ENCODE results near the gene KLF18.
"Not testable (repeated sequence)": the region's sequence is repeated elsewhere in the genome, so short reads cannot be mapped to it uniquely, and the experiment has no call there.

The KLF18 gene

DNA sequence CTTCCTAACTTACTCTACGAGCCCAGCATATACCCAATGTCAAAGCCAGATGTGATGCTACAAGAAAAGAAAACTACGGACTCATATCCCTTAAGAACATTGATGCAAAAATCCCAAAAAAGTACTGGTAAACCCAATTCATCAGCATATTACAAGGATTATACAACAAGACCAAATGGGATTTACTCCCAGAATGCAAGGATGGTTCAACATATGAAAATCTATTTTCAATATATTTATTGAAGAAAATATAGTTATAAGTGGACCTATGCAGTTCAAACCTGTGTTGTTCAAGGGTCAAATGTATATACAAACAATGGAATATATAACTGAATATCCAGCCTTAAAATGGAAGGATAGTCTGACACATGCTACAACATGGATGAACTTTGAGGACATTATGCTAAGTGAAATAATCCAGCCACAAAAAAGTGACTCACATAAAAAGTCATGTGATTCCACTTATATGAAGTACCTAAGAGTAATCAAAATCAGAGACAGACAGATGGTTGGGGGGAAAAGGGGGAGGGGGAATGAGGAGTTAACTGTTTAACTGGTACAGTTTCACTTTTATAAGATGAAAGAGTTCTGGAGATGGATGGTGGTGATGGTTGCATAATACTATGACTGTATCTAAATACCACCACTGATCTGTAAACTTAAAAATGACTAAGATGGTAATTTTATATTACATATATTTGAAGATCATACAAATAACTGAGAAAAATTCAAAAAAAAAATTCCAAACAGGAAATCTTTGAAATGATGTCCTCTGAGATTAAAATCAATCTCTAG, 3.7 kb upstream of the KLF18 start:
- TF ChIP-seq, protein P1, sequence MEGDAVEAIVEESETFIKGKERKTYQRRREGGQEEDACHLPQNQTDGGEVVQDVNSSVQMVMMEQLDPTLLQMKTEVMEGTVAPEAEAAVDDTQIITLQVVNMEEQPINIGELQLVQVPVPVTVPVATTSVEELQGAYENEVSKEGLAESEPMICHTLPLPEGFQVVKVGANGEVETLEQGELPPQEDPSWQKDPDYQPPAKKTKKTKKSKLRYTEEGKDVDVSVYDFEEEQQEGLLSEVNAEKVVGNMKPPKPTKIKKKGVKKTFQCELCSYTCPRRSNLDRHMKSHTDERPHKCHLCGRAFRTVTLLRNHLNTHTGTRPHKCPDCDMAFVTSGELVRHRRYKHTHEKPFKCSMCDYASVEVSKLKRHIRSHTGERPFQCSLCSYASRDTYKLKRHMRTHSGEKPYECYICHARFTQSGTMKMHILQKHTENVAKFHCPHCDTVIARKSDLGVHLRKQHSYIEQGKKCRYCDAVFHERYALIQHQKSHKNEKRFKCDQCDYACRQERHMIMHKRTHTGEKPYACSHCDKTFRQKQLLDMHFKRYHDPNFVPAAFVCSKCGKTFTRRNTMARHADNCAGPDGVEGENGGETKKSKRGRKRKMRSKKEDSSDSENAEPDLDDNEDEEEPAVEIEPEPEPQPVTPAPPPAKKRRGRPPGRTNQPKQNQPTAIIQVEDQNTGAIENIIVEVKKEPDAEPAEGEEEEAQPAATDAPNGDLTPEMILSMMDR (IDR thresholded peaks at IDR 0.05; ENCODE audit: insufficient read depth, missing control alignments), result no peak
- FAIRE-seq (no peak), DNase-seq (ENCODE audit: insufficient read length, low spot score) (no peak)

DNA sequence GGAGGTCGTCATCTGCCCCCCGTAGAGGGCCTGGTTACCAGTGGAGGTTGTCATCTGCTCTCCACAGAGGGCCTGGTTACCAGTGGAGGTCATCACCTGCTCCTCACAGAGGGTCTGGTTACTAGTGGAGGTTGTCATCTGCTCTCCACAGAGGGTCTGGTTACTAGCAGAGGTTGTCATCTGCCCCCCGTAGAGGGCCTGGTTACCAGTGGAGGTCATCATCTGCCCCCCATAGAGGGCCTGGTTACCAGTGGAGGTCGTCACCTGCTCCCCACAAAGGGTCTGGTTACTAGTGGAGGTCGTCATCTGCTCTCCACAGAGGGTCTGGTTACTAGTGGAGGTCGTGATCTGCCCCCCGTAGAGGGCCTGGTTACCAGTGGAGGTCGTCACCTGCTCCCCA, 1.9 kb downstream of the KLF18 start:
- not testable (repeated sequence) for FAIRE-seq; DNase-seq (ENCODE audit: insufficient read length, low spot score)

DNA sequence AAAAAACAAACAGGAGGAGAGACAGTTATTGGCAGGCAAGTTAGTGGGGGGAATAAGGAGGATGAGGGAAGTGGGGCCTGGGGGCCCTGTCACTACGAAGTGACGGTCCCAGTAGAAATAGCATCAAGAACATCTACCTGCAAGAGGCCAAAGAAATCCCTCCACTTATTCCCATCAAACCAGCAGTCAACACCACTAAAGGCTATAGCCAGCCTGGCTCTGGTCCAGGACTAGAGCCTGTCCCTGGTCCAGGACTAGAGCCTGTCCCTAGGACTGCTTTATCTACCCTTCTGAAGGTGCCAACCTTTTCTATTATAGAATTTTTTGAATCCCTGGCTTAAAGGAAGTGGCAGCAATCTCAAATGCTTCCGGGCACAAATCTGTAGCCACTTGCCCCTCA, 3.2 kb downstream of the KLF18 start:
- DNase-seq (ENCODE audit: insufficient read length, low spot score) (no peak), FAIRE-seq (no peak)
- TF ChIP-seq, protein P1 (IDR thresholded peaks at IDR 0.05; ENCODE audit: insufficient read depth, missing control alignments), result no peak

DNA sequence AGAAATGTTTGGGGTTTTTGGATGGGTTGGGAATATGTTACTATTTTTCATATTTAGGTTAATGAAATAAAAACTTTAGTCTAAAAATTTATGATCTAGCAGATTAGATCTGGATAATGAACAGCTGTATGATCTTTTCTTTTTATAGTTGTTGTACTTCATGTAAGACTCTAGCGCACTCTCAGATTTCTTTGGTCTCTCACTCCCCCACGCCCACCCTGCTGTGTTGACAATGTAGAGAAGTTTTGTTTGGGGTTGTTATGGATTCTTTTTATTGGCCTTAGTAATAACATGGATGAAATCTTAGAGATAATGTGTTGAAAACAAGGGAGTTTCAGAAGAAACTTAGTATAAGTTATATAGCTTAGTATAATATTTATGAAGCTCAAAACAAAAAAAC, 5.5 kb downstream of the KLF18 start:
- DNase-seq (ENCODE audit: insufficient read length, low spot score) (no peak), FAIRE-seq (no peak)
- TF ChIP-seq, protein P1 (IDR thresholded peaks at IDR 0.05; ENCODE audit: insufficient read depth, missing control alignments), result no peak

DNA sequence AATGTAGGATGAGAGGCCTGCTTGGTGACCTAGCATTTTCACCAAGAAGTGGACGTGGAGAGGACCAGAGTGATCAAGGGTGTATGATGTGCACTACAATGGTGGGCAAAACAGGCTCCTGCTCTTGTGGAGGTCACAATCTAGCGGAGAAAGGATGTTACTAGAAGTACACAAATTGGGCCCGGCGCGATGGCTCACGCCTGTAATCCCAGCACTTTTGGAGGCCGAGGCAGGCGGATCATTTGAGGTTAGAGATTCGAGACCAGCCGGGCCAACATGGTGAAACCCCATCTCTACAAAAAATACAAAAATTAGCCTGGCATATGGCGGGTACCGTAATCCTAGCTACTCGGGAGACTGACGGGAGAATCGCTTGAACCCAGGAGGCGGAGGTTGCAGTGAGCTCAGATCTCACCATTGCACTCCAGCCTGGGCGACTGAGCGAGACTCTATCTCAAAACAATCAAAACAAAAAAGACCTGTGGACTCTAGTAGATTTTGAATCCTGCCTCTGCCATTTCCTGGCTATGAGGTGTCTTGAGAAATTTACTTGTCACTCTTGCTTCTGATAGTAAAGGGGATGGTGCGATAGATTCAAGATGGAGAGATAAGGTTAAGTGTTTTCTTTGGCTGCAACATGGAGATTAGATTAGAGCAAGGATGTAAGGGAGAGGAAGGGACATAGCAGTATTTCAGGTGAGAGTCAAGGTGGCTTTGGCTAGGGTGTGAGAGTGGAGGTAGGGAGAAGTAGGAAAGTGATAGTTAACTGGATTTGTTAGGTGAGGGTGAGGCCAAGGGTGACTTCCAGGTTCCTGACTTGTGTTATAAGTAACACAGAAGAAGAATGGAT, 7.1 kb downstream of the KLF18 start:
- DNase-seq (ENCODE audit: insufficient read length, low spot score), result no peak
- TF ChIP-seq, protein P1 (IDR thresholded peaks at IDR 0.05; ENCODE audit: insufficient read depth, missing control alignments), result no peak
- FAIRE-seq, result no peak

DNA sequence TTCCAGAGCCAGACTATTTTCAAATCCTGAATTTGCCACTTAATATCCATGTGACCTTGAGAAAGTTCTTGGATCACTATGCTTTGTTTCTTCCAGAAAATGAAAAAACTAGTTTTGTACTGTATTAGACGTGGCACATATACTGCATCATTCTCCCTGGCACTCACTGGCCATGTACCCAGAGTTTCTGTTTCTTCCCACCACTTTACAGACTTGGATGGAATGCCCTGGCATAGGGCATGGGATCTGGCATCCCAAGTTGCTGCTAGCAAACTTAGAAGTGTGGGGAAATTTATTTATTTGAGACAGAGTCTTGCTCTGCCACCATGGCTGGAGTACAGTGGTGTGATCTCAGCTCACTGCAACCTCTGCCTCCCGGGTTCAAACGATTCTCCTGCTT, 10.0 kb downstream of the KLF18 start:
- DNase-seq (ENCODE audit: insufficient read length, low spot score) (no peak), FAIRE-seq (no peak)
- TF ChIP-seq, protein P1 (IDR thresholded peaks at IDR 0.05; ENCODE audit: insufficient read depth, missing control alignments), result no peak

DNA sequence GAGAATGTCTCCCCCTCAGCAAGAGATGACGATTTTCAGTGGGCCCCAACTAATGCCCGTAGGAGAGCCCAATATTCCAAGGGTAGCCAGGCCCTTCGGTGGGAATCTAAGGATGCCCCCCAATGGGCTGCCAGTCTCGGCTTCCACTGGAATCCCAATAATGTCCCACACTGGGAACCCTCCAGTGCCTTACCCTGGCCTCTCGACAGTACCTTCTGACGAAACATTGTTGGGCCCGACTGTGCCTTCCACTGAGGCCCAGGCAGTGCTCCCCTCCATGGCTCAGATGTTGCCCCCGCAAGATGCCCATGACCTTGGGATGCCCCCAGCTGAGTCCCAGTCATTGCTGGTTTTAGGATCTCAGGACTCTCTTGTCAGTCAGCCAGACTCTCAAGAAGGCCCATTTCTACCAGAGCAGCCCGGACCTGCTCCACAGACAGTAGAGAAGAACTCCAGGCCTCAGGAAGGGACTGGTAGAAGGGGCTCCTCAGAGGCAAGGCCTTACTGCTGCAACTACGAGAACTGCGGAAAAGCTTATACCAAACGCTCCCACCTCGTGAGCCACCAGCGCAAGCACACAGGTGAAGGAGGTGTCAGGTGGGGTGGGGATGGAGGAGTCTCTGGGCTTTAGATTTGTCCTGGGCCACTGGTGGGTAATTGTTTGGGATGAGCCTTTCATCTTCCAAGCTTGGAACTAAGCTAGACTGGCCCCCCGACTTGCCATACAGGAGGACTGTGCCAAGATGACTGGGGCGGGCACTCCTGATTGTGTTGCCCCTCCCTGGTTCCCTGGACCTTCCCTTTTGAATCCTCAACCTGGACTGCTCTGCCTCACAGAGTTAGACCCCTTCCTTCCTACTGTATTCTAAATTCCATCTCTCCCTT, 11.6 kb downstream of the KLF18 start:
- TF ChIP-seq, protein P1 (IDR thresholded peaks at IDR 0.05; ENCODE audit: insufficient read depth, missing control alignments), result no peak
- no peak for DNase-seq (ENCODE audit: insufficient read length, low spot score)
- FAIRE-seq, result no peak

All from D721Med (cell line).